Measurements from ENCODE around the gene MMP11. TPM values are rescaled to one million over a fixed set of nuclear protein-coding genes. Genes with fewer than 3 reads are reported as not detected.
A peak's percentile ranks its signal among the peaks of the same experiment; 100 is the strongest.

The MMP11 gene
- total RNA-seq, 5 donors from 2014 or later (not counting 1 experiment from before 2014, with no cell fraction given): 1.6 to 5.3 (median 2.5) TPM

GRCh38 chr22:23826510-23827350 lies 54.1 kb downstream of the MMP11 start:
- Mint-ChIP-seq H3K9me3 (no peaks in the 10 kb centered on the region), H3K36me3 (peaks cover 57% of the 10 kb centered on the region), H3K27me3 (no peaks in the 10 kb centered on the region), H3K27ac (no peak overlapping the region), H3K4me3 (no peak overlapping the region), H3K4me1 (peaks cover 0 to 12% (median 0%) of the 10 kb centered on the region in 3 donors)
- peaks cover 39 to 80% of the 10 kb centered on the region in 2 donors for H3K36me3 ChIP-seq (ENCODE audit: control insufficient read depth in 2 of 2, extremely low read depth in 1 of 2, insufficient read depth in 1 of 2, low read length in 1 of 2)
- no peaks in the 10 kb centered on the region for H3K9me3 ChIP-seq
- no peaks in the 10 kb centered on the region for H3K4me1 ChIP-seq (ENCODE audit: control insufficient read depth in 1 of 2, extremely low read depth in 1 of 2, insufficient read depth in 2 of 2, low read length in 2 of 2)
- no peak for DNase-seq
- no peak for ATAC-seq (replicated peaks in 1 of 4)
- no peaks in the 10 kb centered on the region for H3K27me3 ChIP-seq (replicated peaks in 1 of 2; ENCODE audit: control insufficient read depth in 2 of 2, extremely low read depth in 1 of 2, insufficient read depth in 2 of 2, low read length in 1 of 2)
- CTCF ChIA-PET: interaction anchor here in 1 of 2 donors (0.5 kb wide), 1 partner anchor 31 kb away, joined by 8 read pairs; the partner anchor contains the start of gene SLC2A11
- POLR2A ChIA-PET: no interaction called here
- WGBS (ENCODE audit: insufficient coverage): 95% methylated on average over 15 of the region's 15 CpGs
- H3K27ac ChIP-seq (ENCODE audit: low read length): no peak overlapping the region
- H3K4me3 ChIP-seq (ENCODE audit: control insufficient read depth in 1 of 2, extremely low read depth in 1 of 2, low read length in 1 of 2): no peak overlapping the region

GRCh38 chr22:23827351-23827995 lies 54.8 kb downstream of the MMP11 start:
- H3K4me3 Mint-ChIP-seq: no peak overlapping the region
- ChIA-PET POLR2A (no interaction called here), CTCF (interaction anchor here in 1 of 2 donors (0.5 kb wide), 1 partner anchor 30 kb away, joined by 8 read pairs; the partner anchor contains the start of gene SLC2A11)
- ATAC-seq (replicated peaks in 1 of 4) (no peak), DNase-seq (no peak)
- WGBS (ENCODE audit: insufficient coverage): 98% methylated on average over 6 of the region's 11 CpGs
- Histone ChIP-seq H3K4me3 (ENCODE audit: control insufficient read depth in 1 of 2, extremely low read depth in 1 of 2, low read length in 1 of 2) (no peak overlapping the region), H3K4me1 (ENCODE audit: control insufficient read depth in 1 of 2, extremely low read depth in 1 of 2, insufficient read depth in 2 of 2, low read length in 2 of 2) (no peaks in the 10 kb centered on the region), H3K27me3 (replicated peaks in 1 of 2; ENCODE audit: control insufficient read depth in 2 of 2, extremely low read depth in 1 of 2, insufficient read depth in 2 of 2, low read length in 1 of 2) (no peaks in the 10 kb centered on the region), H3K27ac (ENCODE audit: low read length) (no peak overlapping the region), H3K36me3 (ENCODE audit: control insufficient read depth in 2 of 2, extremely low read depth in 1 of 2, insufficient read depth in 1 of 2, low read length in 1 of 2) (peaks cover 43 to 77% of the 10 kb centered on the region in 2 donors), H3K9me3 (no peaks in the 10 kb centered on the region)
- H3K36me3 Mint-ChIP-seq: peaks cover 55% of the 10 kb centered on the region
- H3K9me3 Mint-ChIP-seq: no peaks in the 10 kb centered on the region
- H3K27me3 Mint-ChIP-seq: no peaks in the 10 kb centered on the region
- peaks cover 0 to 12% (median 0%) of the 10 kb centered on the region in 3 donors for H3K4me1 Mint-ChIP-seq
- no peak overlapping the region for H3K27ac Mint-ChIP-seq

- H3K4me3 Mint-ChIP-seq: no peak overlapping the region
- peaks cover 40% of the 10 kb centered on the region for H3K36me3 Mint-ChIP-seq
- H3K4me1 ChIP-seq (ENCODE audit: control insufficient read depth in 1 of 2, extremely low read depth in 1 of 2, insufficient read depth in 2 of 2, low read length in 2 of 2): no peaks in the 10 kb centered on the region
- no peak overlapping the region for H3K4me3 ChIP-seq (ENCODE audit: control insufficient read depth in 1 of 2, extremely low read depth in 1 of 2, low read length in 1 of 2)
- no peak for DNase-seq
- 94% methylated on average over 6 of the region's 10 CpGs for WGBS (ENCODE audit: insufficient coverage)
- no peaks in the 10 kb centered on the region for H3K27me3 Mint-ChIP-seq
- H3K27me3 ChIP-seq (replicated peaks in 1 of 2; ENCODE audit: control insufficient read depth in 2 of 2, extremely low read depth in 1 of 2, insufficient read depth in 2 of 2, low read length in 1 of 2): no peaks in the 10 kb centered on the region
- peak overlapping the region; percentile 32 to 35 for H3K27ac Mint-ChIP-seq
- H3K9me3 ChIP-seq: no peaks in the 10 kb centered on the region
- no peaks in the 10 kb centered on the region for H3K9me3 Mint-ChIP-seq
- no peak for ATAC-seq (replicated peaks in 1 of 4)
- peaks cover 0 to 12% (median 0%) of the 10 kb centered on the region in 3 donors for H3K4me1 Mint-ChIP-seq
- CTCF ChIA-PET: no interaction called here
- POLR2A ChIA-PET: no interaction called here
- peaks cover 43 to 74% of the 10 kb centered on the region in 2 donors for H3K36me3 ChIP-seq (ENCODE audit: control insufficient read depth in 2 of 2, extremely low read depth in 1 of 2, insufficient read depth in 1 of 2, low read length in 1 of 2)
- no peak overlapping the region for H3K27ac ChIP-seq (ENCODE audit: low read length)
Measured at GRCh38 chr22:23828800-23829680, 56.4 kb downstream of the MMP11 start.

- POLR2A ChIA-PET: no interaction called here
- no peak for ATAC-seq (replicated peaks in 1 of 4)
- 77% methylated on average over 6 of the region's 7 CpGs for WGBS (ENCODE audit: insufficient coverage)
- Mint-ChIP-seq H3K4me1 (peaks cover 0 to 12% (median 0%) of the 10 kb centered on the region in 3 donors), H3K27me3 (no peaks in the 10 kb centered on the region), H3K9me3 (no peaks in the 10 kb centered on the region), H3K4me3 (no peak overlapping the region), H3K27ac (peak overlapping the region in 1 of 2 donors; percentile 18), H3K36me3 (peaks cover 35% of the 10 kb centered on the region)
- no peak overlapping the region for H3K27ac ChIP-seq (ENCODE audit: low read length)
- H3K4me1 ChIP-seq (ENCODE audit: control insufficient read depth in 1 of 2, extremely low read depth in 1 of 2, insufficient read depth in 2 of 2, low read length in 2 of 2): no peaks in the 10 kb centered on the region
- H3K9me3 ChIP-seq: no peaks in the 10 kb centered on the region
- CTCF ChIA-PET: no interaction called here
- no peaks in the 10 kb centered on the region for H3K27me3 ChIP-seq (replicated peaks in 1 of 2; ENCODE audit: control insufficient read depth in 2 of 2, extremely low read depth in 1 of 2, insufficient read depth in 2 of 2, low read length in 1 of 2)
- no peak overlapping the region for H3K4me3 ChIP-seq (ENCODE audit: control insufficient read depth in 1 of 2, extremely low read depth in 1 of 2, low read length in 1 of 2)
- DNase-seq: no peak
- H3K36me3 ChIP-seq (ENCODE audit: control insufficient read depth in 2 of 2, extremely low read depth in 1 of 2, insufficient read depth in 1 of 2, low read length in 1 of 2): peaks cover 44 to 69% of the 10 kb centered on the region in 2 donors
Measured at GRCh38 chr22:23829845-23830372, 57.3 kb downstream of the MMP11 start.

- H3K4me3 Mint-ChIP-seq: no peak overlapping the region
- peaks cover 0 to 12% (median 0%) of the 10 kb centered on the region in 3 donors for H3K4me1 Mint-ChIP-seq
- POLR2A ChIA-PET: no interaction called here
- CTCF ChIA-PET: no interaction called here
- H3K9me3 Mint-ChIP-seq: no peaks in the 10 kb centered on the region
- 100% methylated on average over 2 of the region's 8 CpGs for WGBS (ENCODE audit: insufficient coverage)
- no peak overlapping the region for H3K27ac Mint-ChIP-seq
- Histone ChIP-seq H3K27ac (ENCODE audit: low read length) (no peak overlapping the region), H3K27me3 (replicated peaks in 1 of 2; ENCODE audit: control insufficient read depth in 2 of 2, extremely low read depth in 1 of 2, insufficient read depth in 2 of 2, low read length in 1 of 2) (no peaks in the 10 kb centered on the region), H3K4me3 (ENCODE audit: control insufficient read depth in 1 of 2, extremely low read depth in 1 of 2, low read length in 1 of 2) (no peak overlapping the region), H3K4me1 (ENCODE audit: control insufficient read depth in 1 of 2, extremely low read depth in 1 of 2, insufficient read depth in 2 of 2, low read length in 2 of 2) (no peaks in the 10 kb centered on the region), H3K9me3 (no peaks in the 10 kb centered on the region), H3K36me3 (ENCODE audit: control insufficient read depth in 2 of 2, extremely low read depth in 1 of 2, insufficient read depth in 1 of 2, low read length in 1 of 2) (peaks cover 42 to 64% of the 10 kb centered on the region in 2 donors)
- DNase-seq: no peak
- peaks cover 29% of the 10 kb centered on the region for H3K36me3 Mint-ChIP-seq
- no peaks in the 10 kb centered on the region for H3K27me3 Mint-ChIP-seq
- no peak for ATAC-seq (replicated peaks in 1 of 4)
Measured at GRCh38 chr22:23831261-23831660, 58.6 kb downstream of the MMP11 start.

GRCh38 chr22:23831781-23832180 lies 59.1 kb downstream of the MMP11 start:
- ChIA-PET CTCF (no interaction called here), POLR2A (no interaction called here)
- Histone ChIP-seq H3K36me3 (ENCODE audit: control insufficient read depth in 2 of 2, extremely low read depth in 1 of 2, insufficient read depth in 1 of 2, low read length in 1 of 2) (peaks cover 42 to 59% of the 10 kb centered on the region in 2 donors), H3K4me3 (ENCODE audit: control insufficient read depth in 1 of 2, extremely low read depth in 1 of 2, low read length in 1 of 2) (no peak overlapping the region), H3K4me1 (ENCODE audit: control insufficient read depth in 1 of 2, extremely low read depth in 1 of 2, insufficient read depth in 2 of 2, low read length in 2 of 2) (no peaks in the 10 kb centered on the region), H3K27ac (ENCODE audit: low read length) (no peak overlapping the region), H3K9me3 (no peaks in the 10 kb centered on the region), H3K27me3 (replicated peaks in 1 of 2; ENCODE audit: control insufficient read depth in 2 of 2, extremely low read depth in 1 of 2, insufficient read depth in 2 of 2, low read length in 1 of 2) (no peaks in the 10 kb centered on the region)
- H3K9me3 Mint-ChIP-seq: no peaks in the 10 kb centered on the region
- WGBS (ENCODE audit: insufficient coverage): 98% methylated on average over 7 of the region's 10 CpGs
- DNase-seq: no peak
- no peaks in the 10 kb centered on the region for H3K27me3 Mint-ChIP-seq
- no peak for ATAC-seq (replicated peaks in 1 of 4)
- H3K36me3 Mint-ChIP-seq: peaks cover 25% of the 10 kb centered on the region
- H3K27ac Mint-ChIP-seq: no peak overlapping the region
- no peak overlapping the region for H3K4me3 Mint-ChIP-seq
- peaks cover 0 to 12% (median 0%) of the 10 kb centered on the region in 3 donors for H3K4me1 Mint-ChIP-seq
